HG03097 (cell line): ENCODE measurements around the gene EIF2S3B.

Source experiments
- ATAC-seq: cut with Tn5 transposase; IDR thresholded peaks from one replicate; pipeline ENCODE4 v1.9.1; 2021; ENCODE audit not compliant: unreplicated experiment, low FRiP score

Gene EIF2S3B

GRCh38 chr12:10553148-10553547 lies 47.5 kb downstream of the EIF2S3B start:
- ATAC-seq = no peak

GRCh38 chr12:10554228-10554755 lies 48.6 kb downstream of the EIF2S3B start:
- ATAC-seq = no peak

GRCh38 chr12:10554756-10555481 lies 49.2 kb downstream of the EIF2S3B start:
- no peak for ATAC-seq

GRCh38 chr12:10557329-10557728 lies 51.6 kb downstream of the EIF2S3B start:
- no peak for ATAC-seq

- no peak for ATAC-seq
Measured at GRCh38 chr12:10557766-10558165, 52.1 kb downstream of the EIF2S3B start.
